Stimulated activated CD4-positive, alpha-beta T cell treated with anti-CD3 and anti-CD28 coated beads, Interleukin-4, amount 100 ng/mL, for 1 hour (primary cell): ENCODE results near the gene ERC1.

Experiments
- DNase-seq: peaks from one replicate; pipeline ENCODE4 v3.0.0-alpha.2; 2020

Gene ERC1

DNA sequence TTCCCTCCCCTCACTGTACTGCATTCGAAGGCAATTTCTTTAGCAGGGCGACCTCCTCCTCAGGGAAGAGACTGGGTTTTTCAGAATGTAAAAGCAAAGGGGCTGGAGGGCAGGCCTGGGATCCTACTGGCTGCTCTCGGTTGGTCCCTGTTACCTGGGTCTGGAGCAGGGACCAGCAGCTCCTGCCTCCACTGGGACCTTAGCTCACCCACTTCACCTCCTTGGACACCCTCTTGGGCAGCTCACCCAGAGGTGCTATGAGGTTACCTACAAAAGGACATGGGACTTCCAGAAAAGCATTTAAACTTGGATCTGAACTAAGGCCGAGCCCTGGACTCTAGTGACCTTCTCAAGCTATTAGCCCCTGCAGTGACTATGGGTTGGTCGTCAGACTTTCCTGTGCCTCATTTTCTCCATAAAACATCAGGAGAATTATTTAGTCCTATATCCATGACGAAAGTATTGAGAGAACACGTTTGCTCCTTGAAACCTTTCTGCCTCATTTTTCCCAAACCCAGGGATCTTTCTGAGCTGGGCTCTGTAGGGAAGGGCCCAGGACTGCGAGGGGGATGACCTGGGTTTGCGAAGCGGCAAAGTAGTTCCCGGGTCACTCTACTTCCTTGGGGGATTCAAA is 538.3 kb downstream of the ERC1 start:
- DNase-seq: no peak

DNA sequence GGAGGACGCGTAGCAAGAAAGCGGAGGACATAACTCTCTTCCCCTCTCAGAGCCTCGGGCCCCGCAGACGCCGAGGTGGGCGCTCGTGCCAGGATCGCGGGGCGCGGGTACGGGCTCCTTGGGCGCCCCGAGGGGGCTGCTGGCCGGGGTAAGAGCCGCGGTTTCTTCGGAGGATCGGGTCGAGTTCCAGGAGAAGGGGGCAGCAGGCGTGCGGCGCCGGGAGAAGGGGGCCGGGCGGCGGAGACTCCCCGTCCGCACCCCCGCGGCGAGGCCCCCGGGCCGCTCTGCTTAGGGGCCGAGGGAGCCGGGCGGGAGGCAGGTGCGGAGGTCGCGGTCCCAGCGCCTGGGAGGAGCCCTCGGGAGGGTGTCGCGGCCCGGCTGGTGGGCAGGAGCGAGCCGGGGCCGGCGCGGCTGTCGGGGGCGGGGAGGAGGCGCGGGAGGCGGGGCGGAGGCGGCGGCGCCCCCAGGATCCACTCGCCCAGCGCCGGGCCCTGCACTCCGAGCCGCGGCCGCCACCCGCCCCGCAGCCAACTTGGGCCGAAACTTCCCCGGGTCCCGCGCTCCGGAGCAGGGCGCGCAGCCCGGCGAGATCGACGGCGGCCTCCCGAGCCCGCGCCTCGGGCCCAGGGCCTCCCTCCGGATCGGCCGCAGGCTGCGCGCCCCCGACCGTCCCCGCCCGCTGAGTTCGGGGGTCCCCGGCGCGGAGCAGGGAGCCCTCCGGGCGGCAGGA is 539.0 kb downstream of the ERC1 start:
- peak; percentile 12 for DNase-seq

DNA sequence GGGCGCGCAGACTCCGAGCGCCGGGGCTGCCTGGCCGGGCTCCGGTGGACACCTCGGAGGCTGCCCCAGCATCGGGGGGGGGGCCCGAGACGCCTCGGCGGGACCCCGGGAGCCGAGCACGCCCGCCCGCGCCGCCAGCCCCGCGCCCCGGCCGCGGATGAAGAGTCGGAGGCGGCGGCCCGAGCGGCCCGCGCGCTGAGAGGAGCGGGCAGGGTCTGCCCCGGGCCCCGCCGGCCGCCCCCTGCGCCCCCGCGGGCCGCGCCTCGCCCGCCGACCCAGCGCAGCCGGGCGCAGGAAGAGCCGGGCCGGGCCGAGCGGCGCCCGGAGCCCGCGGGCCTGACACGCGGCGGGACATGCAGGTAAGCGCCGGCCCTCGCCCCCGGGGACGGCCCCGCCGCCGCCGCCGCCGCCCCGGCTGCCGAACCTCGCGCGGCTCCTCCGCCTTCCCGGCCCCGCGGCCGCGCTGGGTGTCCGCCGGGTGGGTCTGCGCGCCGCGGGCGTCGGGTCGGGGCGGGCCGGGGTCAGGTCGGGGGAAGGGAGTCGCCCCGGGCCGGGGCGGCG is 539.6 kb downstream of the ERC1 start:
- peak; percentile 8 for DNase-seq

DNA sequence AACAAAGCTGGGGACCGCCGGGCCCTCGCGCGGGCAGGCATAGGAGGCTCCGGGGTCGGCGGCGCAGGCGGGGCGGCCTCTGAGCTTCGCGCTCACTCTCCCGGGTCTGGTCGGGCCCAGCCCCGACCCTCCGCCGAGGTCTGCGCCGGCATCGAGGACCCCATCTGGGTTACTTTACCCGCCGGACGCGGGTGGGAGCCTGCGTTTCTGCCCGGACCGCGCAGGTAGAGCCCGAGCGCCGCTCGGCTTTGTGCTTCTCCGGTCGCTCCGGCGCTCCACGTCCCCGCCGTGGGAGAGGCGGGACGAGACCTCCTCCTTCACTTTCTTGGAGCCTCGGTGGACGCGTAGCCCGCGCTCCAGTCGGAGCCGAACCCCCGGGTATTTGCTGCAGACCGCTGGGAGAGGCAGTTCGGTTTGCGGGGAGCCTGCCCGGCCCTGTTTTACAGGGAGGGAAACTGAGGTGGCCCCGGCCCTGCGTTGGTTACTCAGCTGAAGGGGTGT is 540.2 kb downstream of the ERC1 start:
- no peak for DNase-seq

DNA sequence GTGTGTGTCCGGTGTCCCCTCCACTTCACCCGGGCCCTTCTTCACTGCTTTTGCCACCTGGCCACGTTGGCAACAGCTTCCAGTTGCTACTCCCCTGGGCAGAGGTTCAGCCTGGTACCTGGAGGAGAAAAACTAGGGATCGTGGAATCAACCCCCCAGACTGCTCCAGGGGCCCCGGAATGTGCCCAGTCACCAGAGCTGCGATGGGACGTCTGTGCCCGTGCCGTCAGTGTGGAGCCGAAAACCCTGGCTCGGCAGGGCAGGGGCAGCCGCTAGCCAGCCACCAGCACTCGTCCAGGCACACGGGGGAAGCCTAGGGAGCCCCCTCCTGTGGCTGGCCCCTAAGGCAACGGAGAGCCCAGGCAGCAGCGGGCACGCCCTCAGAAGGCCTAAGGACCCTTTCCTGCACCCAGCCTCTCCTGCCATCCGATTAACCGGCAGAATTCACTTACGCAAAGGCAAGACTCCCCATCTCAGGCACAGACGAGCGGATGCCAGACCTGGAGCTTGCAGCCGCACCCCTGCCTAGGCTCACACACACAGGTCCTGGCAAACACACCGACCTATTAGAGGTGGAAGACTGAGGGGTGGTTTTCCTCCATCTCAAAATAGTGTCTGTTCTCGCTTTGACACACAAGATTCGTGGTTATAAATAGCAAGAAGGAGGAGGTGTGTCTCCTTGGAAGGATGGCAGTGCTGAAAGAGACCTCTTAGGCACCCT is 540.8 kb downstream of the ERC1 start:
- no peak for DNase-seq

DNA sequence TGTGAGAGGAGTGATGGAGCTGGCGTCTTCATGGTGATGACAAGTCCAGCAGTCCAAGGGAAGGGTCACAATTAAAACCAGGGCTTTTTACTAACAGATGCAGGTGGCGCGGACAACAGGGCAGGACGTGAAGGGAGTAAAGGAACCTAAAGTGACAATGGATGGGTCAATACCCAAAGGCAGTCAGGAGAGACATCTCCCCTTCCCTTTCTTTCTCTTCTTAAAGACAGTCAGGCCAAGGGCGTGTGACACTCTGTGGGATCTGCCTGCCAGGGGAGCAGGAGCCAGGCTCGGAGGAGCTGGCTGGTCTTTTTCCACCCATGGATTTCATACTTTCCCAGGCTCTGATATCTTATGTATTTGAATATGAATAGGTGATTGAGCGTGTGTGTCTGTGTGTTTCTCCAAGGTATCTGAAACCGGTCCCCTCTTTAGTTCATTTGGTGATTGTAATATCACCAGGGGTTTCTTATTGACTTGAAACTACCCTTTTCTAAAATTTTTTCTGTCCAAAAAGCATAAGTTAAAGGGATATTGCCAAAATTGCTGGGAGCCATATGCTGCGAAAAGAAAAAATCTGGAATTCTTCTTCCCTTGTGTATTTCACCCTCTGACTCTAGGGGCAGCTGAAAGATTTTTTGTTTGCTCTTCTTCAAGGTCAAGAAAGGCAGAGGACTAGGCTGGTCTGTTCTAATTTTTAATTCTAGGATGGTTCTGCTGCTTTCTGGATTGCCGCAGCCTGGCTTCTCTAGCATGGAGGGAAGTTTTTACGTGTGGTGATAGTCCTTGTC is 541.5 kb downstream of the ERC1 start:
- no peak for DNase-seq

DNA sequence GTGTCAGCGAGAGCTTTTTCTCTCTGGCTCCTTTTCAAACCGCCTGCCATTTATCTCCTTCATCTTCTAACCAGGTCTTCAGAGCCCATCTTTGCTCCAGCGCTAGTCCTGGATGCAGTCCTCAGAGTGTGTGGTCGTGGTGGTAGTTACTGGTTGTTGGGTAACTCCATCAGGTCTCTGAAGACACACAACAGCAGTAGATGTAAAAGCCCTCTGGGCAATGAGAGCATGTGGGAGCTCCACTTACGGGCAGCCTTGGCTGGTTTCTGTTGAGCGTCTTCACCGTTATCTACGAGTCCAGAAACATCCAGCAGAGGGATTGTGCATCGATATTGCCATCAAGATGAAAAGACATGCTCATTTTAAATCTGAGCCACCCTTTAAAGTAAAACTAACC is 542.2 kb downstream of the ERC1 start:
- DNase-seq: no peak

DNA sequence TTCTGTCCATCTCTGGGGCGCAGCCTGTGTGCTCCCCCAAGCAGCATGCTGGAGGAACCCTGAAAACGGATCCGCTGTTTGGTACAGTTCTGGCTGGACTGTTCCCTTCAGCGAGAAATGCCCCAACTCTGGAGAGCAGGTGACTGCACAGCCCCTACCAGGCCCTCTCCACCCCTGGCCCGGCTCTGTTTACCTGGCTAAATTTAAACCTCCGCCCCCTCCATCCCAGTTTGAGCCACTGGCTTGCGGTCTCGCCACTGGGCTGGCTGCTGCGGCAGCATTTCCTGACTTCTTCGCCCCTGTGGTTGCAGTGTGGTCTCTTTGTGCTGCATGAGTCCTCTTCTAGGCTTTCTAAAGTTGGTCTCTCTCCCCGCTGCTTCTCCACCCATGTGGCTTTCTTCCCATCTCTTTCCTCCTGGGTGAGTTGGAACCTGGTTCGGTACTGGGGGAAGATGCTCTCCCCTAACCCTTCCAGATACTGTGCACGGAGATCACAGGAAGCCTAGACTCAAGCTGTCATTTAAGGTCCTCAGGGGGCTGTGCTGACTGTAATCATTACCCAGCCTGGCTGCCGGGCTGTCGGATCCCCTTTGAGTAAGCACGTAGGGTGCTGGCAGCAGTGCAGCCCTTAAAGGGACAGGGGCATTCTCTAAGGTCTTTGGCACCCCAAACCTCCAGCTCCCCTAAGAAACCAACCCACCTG is 542.7 kb downstream of the ERC1 start:
- peak; percentile 20 for DNase-seq

DNA sequence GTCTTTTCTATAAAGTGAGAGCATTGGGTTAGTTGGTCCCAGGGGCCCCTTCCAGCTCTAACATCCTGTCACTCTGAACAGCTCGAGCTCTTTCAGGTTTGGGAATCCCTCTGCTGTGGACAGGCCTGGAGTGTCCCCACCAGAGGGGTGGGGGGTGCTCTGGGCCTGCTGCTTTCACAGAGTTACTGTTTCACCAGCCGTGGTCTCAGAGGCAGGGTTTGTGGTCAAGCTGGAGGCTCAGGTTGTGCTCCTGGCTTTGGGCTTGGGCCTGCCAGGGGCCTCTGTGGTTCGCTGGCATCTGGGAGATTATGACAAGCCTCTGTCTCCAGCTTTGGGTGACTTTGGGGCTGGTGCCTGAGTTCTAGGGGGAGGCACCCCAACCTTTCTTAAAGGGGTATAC is 543.7 kb downstream of the ERC1 start:
- DNase-seq: no peak

DNA sequence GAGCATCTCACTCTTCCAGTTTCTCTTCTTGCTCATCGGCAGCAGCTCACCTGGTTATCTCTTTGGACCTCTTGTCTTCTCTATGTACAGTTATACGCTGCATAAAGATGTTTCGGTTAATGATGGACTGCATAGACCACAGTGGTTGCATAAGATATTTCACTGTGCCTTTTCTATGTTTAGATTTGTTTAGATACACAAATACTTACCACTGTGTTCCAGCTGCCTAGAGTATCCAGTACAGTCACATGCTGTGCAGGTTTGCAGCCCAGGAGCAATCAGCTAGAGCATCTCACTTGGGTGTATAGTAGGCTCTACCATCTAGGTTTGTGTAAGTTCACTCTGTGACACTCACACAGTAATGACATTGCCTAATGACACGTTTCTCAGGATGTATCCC is 545.8 kb downstream of the ERC1 start:
- no peak for DNase-seq

DNA sequence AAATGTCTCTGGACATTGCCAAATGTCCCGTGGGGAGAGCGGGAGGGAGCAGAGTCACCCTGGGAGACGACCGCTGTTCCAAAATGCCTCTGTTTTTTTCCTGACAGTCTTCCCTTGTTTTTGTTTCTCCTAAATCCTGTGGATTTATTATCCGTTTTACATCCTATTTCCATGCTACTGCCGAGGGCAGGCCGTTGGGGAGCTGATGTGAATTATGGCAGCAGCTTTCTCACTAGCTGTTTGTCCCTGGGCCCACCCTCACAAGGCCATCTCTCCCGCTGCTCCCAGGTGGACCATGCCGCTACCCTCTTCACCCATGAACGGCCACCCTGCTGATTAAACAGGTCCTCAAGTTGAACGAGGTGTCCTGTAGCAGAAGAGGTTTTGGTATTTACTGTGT is 548.1 kb downstream of the ERC1 start:
- no peak for DNase-seq

DNA sequence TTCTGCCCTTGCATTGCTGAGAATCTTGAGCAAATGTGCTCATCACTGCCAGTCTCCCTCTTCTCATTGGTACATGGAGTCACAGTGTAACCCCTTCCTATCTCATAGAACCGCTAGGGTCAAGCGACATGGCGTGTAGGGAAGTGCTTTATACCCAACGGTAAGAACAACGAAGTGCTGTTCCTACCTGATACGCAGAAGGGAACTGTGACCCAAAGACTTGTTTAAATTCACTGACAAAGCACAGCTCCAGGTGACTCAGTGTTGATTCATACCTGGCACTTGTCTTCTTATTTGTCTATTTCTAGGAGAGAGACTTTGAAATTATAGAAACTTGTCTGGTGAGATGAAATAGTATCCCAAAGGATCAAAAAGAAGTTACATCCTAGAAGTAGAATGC is 549.7 kb downstream of the ERC1 start:
- DNase-seq: no peak

DNA sequence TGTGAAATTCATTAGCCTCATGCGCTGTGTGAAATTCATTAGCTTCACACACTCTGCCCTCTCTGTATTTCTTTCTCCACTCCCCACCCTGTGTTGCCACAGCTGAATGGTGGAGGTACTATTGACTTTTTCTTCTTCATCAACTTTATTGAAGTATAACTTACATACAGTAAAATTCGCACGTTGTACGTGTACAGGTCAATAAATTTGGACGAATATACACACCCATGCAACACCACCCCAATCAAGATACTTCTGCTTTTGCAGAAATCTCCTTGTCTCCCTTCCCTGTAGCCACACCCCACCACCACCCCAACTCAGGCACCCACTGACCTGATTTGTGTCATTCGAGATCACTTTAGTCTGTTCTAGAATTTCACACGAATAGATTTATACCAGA is 551.6 kb downstream of the ERC1 start:
- no peak for DNase-seq

DNA sequence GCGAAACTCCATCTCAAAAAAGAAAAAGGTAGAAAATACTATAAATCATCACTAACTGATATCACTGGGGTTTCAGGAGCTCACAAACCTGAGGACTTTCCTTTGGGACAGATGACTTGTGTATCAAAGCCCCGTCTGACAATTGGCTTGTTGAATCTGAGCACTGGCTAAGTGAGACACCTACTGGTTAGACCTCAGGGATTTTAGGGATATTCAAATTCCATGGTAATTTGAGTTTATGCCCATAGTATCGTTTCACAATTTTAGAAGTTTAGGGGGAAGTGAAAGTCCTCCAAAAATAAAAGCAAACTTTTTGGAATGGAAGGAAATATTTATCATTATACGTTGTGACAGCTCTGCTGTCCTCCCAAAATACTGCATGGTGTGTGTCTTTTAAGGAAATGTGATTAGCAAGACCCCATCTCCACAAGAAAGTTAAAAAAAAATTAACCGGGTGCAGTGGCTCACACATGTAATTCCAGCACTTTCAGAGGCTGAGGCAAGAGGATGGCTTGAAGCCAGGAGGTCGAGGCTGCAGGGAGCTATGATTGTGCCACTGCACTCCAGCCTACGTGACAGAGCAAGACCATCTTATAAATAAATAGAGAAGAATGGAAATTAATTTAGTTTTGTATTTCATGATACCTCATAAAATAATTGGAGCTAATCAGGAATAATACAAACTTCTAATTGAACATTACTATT is 554.1 kb downstream of the ERC1 start:
- DNase-seq: no peak
